OCI-LY3 (cell line): ENCODE data around the gene CPT1B.

ENCODE experiments used
- CTCF ChIP-seq: fragments of 200-600, 300-600 bp; sonication (generic); IDR thresholded peaks from 2 replicates; pipeline ENCODE4 v1.5.1; 2014; ENCODE audit warnings: antibody characterized with exemption, low read length, low read depth
- EZH2phosphoT487 ChIP-seq: fragments of 200-600 bp; shearing (Covaris generic); IDR thresholded peaks from 2 replicates; pipeline ENCODE4 v1.6.1; 2018; ENCODE audit warnings: antibody characterized with exemption, mixed run types, low read depth

- no peak for TF ChIP-seq CTCF
- TF ChIP-seq EZH2phosphoT487: no peak
Measured at GRCh38 chr22:50573491-50574382, 4.5 kb downstream of the CPT1B start.
